Stimulated activated CD8-positive, alpha-beta memory T cell treated with anti-CD3 and anti-CD28 coated beads, Interleukin-7, amount 100 ng/mL, for 4 hours (primary cell): ENCODE data around the gene USP15.
"Not testable (repeated sequence)": the region's sequence is repeated elsewhere in the genome, so short reads cannot be mapped to it uniquely, and the experiment has no call there.

Experiments
- DNase-seq, 2 donors: peaks; one replicate each; pipeline ENCODE4 v3.0.0-alpha.2; 2020; ENCODE audit warnings: low read depth in 2 of 2

USP15 gene

GRCh38 chr12:62368430-62369223, 108.4 kb downstream of the USP15 start:
- DNase-seq, result not testable (repeated sequence)

GRCh38 chr12:62370189-62370588, 110.0 kb downstream of the USP15 start:
- DNase-seq, result no peak

- no peak for DNase-seq
These were observed 111.5 kb downstream of the USP15 start for GRCh38 chr12:62371661-62372060.

- DNase-seq, result no peak
These were observed 111.9 kb downstream of the USP15 start for GRCh38 chr12:62372134-62372533.

- DNase-seq, result no peak
These were observed 112.6 kb downstream of the USP15 start for GRCh38 chr12:62372825-62373224.

GRCh38 chr12:62375603-62376002, 115.4 kb downstream of the USP15 start:
- no peak for DNase-seq

GRCh38 chr12:62379026-62379722, 119.0 kb downstream of the USP15 start:
- no peak for DNase-seq

- DNase-seq, result no peak
These were observed 119.5 kb downstream of the USP15 start for GRCh38 chr12:62379723-62380045.

- no peak for DNase-seq
These were observed 122.3 kb downstream of the USP15 start for GRCh38 chr12:62382526-62382925.

GRCh38 chr12:62396750-62397149, 136.5 kb downstream of the USP15 start:
- DNase-seq, result no peak

GRCh38 chr12:62400135-62400534, 139.9 kb downstream of the USP15 start:
- DNase-seq, result no peak

GRCh38 chr12:62401631-62402030, 141.4 kb downstream of the USP15 start:
- no peak for DNase-seq

GRCh38 chr12:62403031-62403430, 142.8 kb downstream of the USP15 start:
- DNase-seq, result no peak

- DNase-seq, result no peak
These were observed 147.4 kb downstream of the USP15 start for GRCh38 chr12:62407587-62407986.

- DNase-seq, result no peak
These were observed 148.9 kb downstream of the USP15 start for GRCh38 chr12:62409068-62409467.

GRCh38 chr12:62414180-62414579, 154.0 kb downstream of the USP15 start:
- no peak for DNase-seq

- DNase-seq, result no peak
These were observed 165.9 kb downstream of the USP15 start for GRCh38 chr12:62426089-62426488.

GRCh38 chr12:62429457-62429856, 169.3 kb downstream of the USP15 start:
- DNase-seq, result no peak

GRCh38 chr12:62434494-62435302, 174.5 kb downstream of the USP15 start:
- no peak for DNase-seq

GRCh38 chr12:62435303-62436163, 175.3 kb downstream of the USP15 start:
- DNase-seq, result no peak

- DNase-seq, result no peak
These were observed 175.9 kb downstream of the USP15 start for GRCh38 chr12:62436164-62436503.
